ENCODE measurements around the gene ARAP1.

GRCh38 chr11:72704783-72705265 is 47.4 kb downstream of the ARAP1 start:
- TF ChIP-seq POLR2A (IDR thresholded peaks at IDR 0.05; ENCODE audit: low read depth, low read length) (no peak), JUN (IDR thresholded peaks at IDR 0.05; ENCODE audit: borderline replicate concordance, insufficient read depth, insufficient read length, low read depth) (no peak), MAX (IDR thresholded peaks at IDR 0.05; ENCODE audit: insufficient read depth, insufficient read length) (no peak), EZH2 (IDR thresholded peaks at IDR 0.05; ENCODE audit: borderline replicate concordance, low read depth, low read length, severe bottlenecking) (no peak), MYC (IDR thresholded peaks at IDR 0.05; ENCODE audit: low read depth, low read length) (no peak), POLR2AphosphoS5 (IDR thresholded peaks at IDR 0.05; ENCODE audit: insufficient read depth, low read depth, low read length) (no peak), FOS (IDR thresholded peaks at IDR 0.05; ENCODE audit: borderline replicate concordance, insufficient read depth, low read length) (no peak)
- TF ChIP-seq, protein P1, sequence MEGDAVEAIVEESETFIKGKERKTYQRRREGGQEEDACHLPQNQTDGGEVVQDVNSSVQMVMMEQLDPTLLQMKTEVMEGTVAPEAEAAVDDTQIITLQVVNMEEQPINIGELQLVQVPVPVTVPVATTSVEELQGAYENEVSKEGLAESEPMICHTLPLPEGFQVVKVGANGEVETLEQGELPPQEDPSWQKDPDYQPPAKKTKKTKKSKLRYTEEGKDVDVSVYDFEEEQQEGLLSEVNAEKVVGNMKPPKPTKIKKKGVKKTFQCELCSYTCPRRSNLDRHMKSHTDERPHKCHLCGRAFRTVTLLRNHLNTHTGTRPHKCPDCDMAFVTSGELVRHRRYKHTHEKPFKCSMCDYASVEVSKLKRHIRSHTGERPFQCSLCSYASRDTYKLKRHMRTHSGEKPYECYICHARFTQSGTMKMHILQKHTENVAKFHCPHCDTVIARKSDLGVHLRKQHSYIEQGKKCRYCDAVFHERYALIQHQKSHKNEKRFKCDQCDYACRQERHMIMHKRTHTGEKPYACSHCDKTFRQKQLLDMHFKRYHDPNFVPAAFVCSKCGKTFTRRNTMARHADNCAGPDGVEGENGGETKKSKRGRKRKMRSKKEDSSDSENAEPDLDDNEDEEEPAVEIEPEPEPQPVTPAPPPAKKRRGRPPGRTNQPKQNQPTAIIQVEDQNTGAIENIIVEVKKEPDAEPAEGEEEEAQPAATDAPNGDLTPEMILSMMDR (IDR thresholded peaks at IDR 0.05; ENCODE audit: extremely low read depth in 1 of 2, insufficient read depth in 1 of 2, low read depth in 1 of 2, low read length in 2 of 2): no peak
